Stimulated activated CD8-positive, alpha-beta memory T cell treated with anti-CD3 and anti-CD28 coated beads, Interleukin-15, amount 100 ng/mL, for 1 hour (primary cell): ENCODE measurements around the gene DLGAP4.

Experiments used
- DNase-seq: peaks from one replicate; pipeline ENCODE4 v3.0.0-alpha.2; 2020; ENCODE audit warnings: low read depth

The DLGAP4 gene

GRCh38 chr20:36407199-36407733, 101.1 kb downstream of the DLGAP4 start:
- DNase-seq, result no peak

- no peak for DNase-seq
These were observed 102.1 kb downstream of the DLGAP4 start for GRCh38 chr20:36408219-36408618.

GRCh38 chr20:36411861-36412454, 105.8 kb downstream of the DLGAP4 start:
- DNase-seq, result no peak

GRCh38 chr20:36415475-36416002, 109.4 kb downstream of the DLGAP4 start:
- DNase-seq, result no peak

- no peak for DNase-seq
These were observed 112.6 kb downstream of the DLGAP4 start for GRCh38 chr20:36418711-36419110.

- no peak for DNase-seq
These were observed 115.5 kb downstream of the DLGAP4 start for GRCh38 chr20:36421641-36422040.

GRCh38 chr20:36424314-36424713, 118.2 kb downstream of the DLGAP4 start:
- DNase-seq, result no peak

- DNase-seq, result no peak
These were observed 119.0 kb downstream of the DLGAP4 start for GRCh38 chr20:36425166-36425565.

GRCh38 chr20:36431604-36432003, 125.5 kb downstream of the DLGAP4 start:
- DNase-seq, result no peak

GRCh38 chr20:36432096-36432495, 126.0 kb downstream of the DLGAP4 start:
- no peak for DNase-seq

GRCh38 chr20:36434383-36434782, 128.2 kb downstream of the DLGAP4 start:
- no peak for DNase-seq

GRCh38 chr20:36435124-36435523, 129.0 kb downstream of the DLGAP4 start:
- no peak for DNase-seq

- DNase-seq, result peak; percentile 69
These were observed 129.7 kb downstream of the DLGAP4 start for GRCh38 chr20:36435592-36436541.

- peak; percentile 45 for DNase-seq
These were observed 133.0 kb downstream of the DLGAP4 start for GRCh38 chr20:36439040-36439730.

GRCh38 chr20:36439731-36440072, 133.6 kb downstream of the DLGAP4 start:
- DNase-seq, result no peak

- no peak for DNase-seq
These were observed 134.4 kb downstream of the DLGAP4 start for GRCh38 chr20:36440370-36441026.

- DNase-seq, result no peak
These were observed 134.9 kb downstream of the DLGAP4 start for GRCh38 chr20:36441027-36441414.

GRCh38 chr20:36441416-36441815, 135.3 kb downstream of the DLGAP4 start:
- DNase-seq, result no peak

- no peak for DNase-seq
These were observed 139.7 kb downstream of the DLGAP4 start for GRCh38 chr20:36445847-36446246.

- DNase-seq, result no peak
These were observed 140.4 kb downstream of the DLGAP4 start for GRCh38 chr20:36446557-36446956.

- DNase-seq, result no peak
These were observed 141.0 kb downstream of the DLGAP4 start for GRCh38 chr20:36447101-36447500.

GRCh38 chr20:36449663-36450062, 143.5 kb downstream of the DLGAP4 start:
- no peak for DNase-seq
